ENCODE data around the gene SIVA1.
A peak's percentile ranks its signal among the peaks of the same experiment; 100 is the strongest.

The SIVA1 gene

DNA sequence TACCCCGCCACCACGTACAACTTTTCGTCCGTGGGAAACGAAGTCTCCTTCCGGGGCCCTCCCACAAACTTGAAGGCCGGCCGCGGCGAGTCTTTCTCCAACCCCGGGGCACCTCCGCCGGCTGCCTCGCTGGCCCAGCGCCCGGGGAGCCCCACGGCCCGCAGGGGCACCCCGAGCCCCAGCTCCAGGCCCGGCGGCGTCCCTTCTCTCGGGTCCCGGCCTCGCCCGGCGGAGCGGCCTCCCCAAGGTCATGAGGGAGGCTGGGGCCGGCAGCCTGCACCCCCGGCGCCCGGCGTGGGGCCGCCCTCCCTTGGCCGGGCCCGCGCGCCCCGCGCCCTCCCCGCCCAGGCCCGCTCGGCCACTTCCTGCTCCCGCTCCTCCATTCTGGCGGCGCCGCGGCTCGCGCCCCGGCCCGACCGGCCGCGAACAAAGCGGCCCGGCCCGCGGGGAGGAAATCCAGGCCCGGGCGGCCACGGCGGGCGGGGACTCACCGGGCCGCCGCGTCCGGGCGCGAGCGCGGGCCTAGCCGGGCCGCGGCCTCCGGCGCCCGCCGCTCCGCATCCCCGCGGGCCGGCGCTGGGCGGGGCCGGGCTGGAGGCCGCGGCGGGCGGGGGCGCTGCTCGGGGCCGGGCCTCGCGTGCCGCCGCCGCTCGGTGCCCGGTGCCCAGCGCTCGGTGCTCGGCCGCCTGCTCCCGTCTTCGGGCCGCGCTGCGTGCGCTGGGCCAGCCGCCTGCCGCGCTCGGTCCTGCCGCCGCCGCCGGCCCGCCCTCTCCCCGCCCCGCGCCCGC, 42.2 kb downstream of the SIVA1 start, which contains the start of gene AKT1:
Gene AKT1, minus strand, starts transcription at position 756 of the 788 bp plus-strand sequence. CDS start 3,105 bp downstream, outside the sequence.
- no peaks in the 10 kb centered on the region for H3K9me3 ChIP-seq (ENCODE audit: insufficient read depth, low read length)
- peak within 1 kb of the TSS; percentile 88 for H3K4me2 ChIP-seq (ENCODE audit: low read depth, low read length, poor library complexity, severe bottlenecking)
- H3K9ac ChIP-seq (ENCODE audit: low read length): peak within 1 kb of the TSS; percentile 85
- H3K79me2 ChIP-seq (ENCODE audit: insufficient read depth, low read length): peaks cover 8% of the 10 kb centered on the region; the same call in 1 of the 2 replicates
- H3K27ac ChIP-seq (ENCODE audit: low read depth, low read length): peak within 1 kb of the TSS; percentile 36
- TF ChIP-seq, protein P1, sequence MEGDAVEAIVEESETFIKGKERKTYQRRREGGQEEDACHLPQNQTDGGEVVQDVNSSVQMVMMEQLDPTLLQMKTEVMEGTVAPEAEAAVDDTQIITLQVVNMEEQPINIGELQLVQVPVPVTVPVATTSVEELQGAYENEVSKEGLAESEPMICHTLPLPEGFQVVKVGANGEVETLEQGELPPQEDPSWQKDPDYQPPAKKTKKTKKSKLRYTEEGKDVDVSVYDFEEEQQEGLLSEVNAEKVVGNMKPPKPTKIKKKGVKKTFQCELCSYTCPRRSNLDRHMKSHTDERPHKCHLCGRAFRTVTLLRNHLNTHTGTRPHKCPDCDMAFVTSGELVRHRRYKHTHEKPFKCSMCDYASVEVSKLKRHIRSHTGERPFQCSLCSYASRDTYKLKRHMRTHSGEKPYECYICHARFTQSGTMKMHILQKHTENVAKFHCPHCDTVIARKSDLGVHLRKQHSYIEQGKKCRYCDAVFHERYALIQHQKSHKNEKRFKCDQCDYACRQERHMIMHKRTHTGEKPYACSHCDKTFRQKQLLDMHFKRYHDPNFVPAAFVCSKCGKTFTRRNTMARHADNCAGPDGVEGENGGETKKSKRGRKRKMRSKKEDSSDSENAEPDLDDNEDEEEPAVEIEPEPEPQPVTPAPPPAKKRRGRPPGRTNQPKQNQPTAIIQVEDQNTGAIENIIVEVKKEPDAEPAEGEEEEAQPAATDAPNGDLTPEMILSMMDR (IDR thresholded peaks at IDR 0.05; ENCODE audit: insufficient read depth, low read length, poor library complexity, severe bottlenecking): no peak
- TF ChIP-seq EZH2phosphoT487 (conservative IDR thresholded peaks at IDR 0.05; ENCODE audit: low read length): no peak
- no peaks in the 10 kb centered on the region for H3K9me2 ChIP-seq (replicated peaks; ENCODE audit: insufficient read depth, low read length)
- no peaks in the 10 kb centered on the region for H3K36me3 ChIP-seq (ENCODE audit: low read length)
- peak within 1 kb of the TSS; percentile 91 for H2AFZ ChIP-seq (ENCODE audit: low read depth, low read length, severe bottlenecking)
- H3F3A ChIP-seq (ENCODE audit: insufficient read depth): peaks cover 19% of the 10 kb centered on the region
- H3K4me3 ChIP-seq (ENCODE audit: insufficient read depth, low read length, poor library complexity, severe bottlenecking): peak within 1 kb of the TSS; percentile 71
- H4K20me1 ChIP-seq (ENCODE audit: low read depth, low read length): no peaks in the 10 kb centered on the region
- no peaks in the 10 kb centered on the region for H3K27me3 ChIP-seq (ENCODE audit: low read length)

- Histone ChIP-seq H2AFZ (ENCODE audit: low read depth, low read length, severe bottlenecking) (peak overlapping the region; percentile 91), H3K36me3 (ENCODE audit: low read length) (no peaks in the 10 kb centered on the region), H3K4me3 (ENCODE audit: insufficient read depth, low read length, poor library complexity, severe bottlenecking) (peak overlapping the region; percentile 46), H3K27ac (ENCODE audit: low read depth, low read length) (no peak overlapping the region), H3K9me3 (ENCODE audit: insufficient read depth, low read length) (no peaks in the 10 kb centered on the region), H4K20me1 (ENCODE audit: low read depth, low read length) (no peaks in the 10 kb centered on the region), H3K9ac (ENCODE audit: low read length) (peak overlapping the region; percentile 55), H3K4me2 (ENCODE audit: low read depth, low read length, poor library complexity, severe bottlenecking) (peak overlapping the region; percentile 56), H3K9me2 (replicated peaks; ENCODE audit: insufficient read depth, low read length) (no peaks in the 10 kb centered on the region), H3F3A (ENCODE audit: insufficient read depth) (peaks cover 19% of the 10 kb centered on the region), H3K79me2 (ENCODE audit: insufficient read depth, low read length) (peaks cover 8% of the 10 kb centered on the region; the same call in 1 of the 2 replicates), H3K27me3 (ENCODE audit: low read length) (no peaks in the 10 kb centered on the region)
- TF ChIP-seq, protein P1 (IDR thresholded peaks at IDR 0.05; ENCODE audit: insufficient read depth, low read length, poor library complexity, severe bottlenecking): no peak
Measured at GRCh38 chr14:104795781-104796686, 43.1 kb downstream of the SIVA1 start.

DNA sequence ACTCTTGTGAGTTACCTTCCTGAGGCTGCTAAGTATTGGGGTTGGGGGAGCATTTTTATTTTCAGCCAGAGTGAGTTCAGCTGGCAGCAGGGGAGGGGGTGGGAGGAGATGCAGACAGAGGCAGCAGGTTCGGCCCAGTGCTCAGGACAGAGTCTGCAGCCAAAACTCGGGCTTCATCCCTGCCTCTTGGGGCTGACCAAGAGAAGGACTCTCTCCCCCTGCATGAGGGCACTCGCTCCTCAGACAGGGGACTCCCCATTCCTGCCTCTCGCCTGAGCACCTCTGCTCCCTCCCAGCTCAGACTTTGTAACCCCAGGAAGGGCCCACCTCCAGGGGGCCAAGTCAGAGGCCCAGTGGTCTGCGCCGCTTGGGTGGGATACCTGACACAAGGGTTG, 43.7 kb downstream of the SIVA1 start:
- no peaks in the 10 kb centered on the region for H3K36me3 ChIP-seq (ENCODE audit: low read length)
- H3K27ac ChIP-seq (ENCODE audit: low read depth, low read length): no peak overlapping the region
- no peaks in the 10 kb centered on the region for H4K20me1 ChIP-seq (ENCODE audit: low read depth, low read length)
- H3K9ac ChIP-seq (ENCODE audit: low read length): no peak overlapping the region
- no peaks in the 10 kb centered on the region for H3K27me3 ChIP-seq (ENCODE audit: low read length)
- peaks cover 19% of the 10 kb centered on the region for H3F3A ChIP-seq (ENCODE audit: insufficient read depth)
- no peaks in the 10 kb centered on the region for H3K9me2 ChIP-seq (replicated peaks; ENCODE audit: insufficient read depth, low read length)
- H3K4me3 ChIP-seq (ENCODE audit: insufficient read depth, low read length, poor library complexity, severe bottlenecking): no peak overlapping the region
- TF ChIP-seq, protein P1 (IDR thresholded peaks at IDR 0.05; ENCODE audit: insufficient read depth, low read length, poor library complexity, severe bottlenecking): no peak
- no peak for TF ChIP-seq EZH2phosphoT487 (conservative IDR thresholded peaks at IDR 0.05; ENCODE audit: low read length)
- peaks cover 8% of the 10 kb centered on the region; the same call in 1 of the 2 replicates for H3K79me2 ChIP-seq (ENCODE audit: insufficient read depth, low read length)
- H3K4me2 ChIP-seq (ENCODE audit: low read depth, low read length, poor library complexity, severe bottlenecking): no peak overlapping the region
- no peaks in the 10 kb centered on the region for H3K9me3 ChIP-seq (ENCODE audit: insufficient read depth, low read length)
- no peak overlapping the region for H2AFZ ChIP-seq (ENCODE audit: low read depth, low read length, severe bottlenecking)

Measured in SU-DHL-6 (cell line).